Endothelial cell of umbilical vein (primary cell): ENCODE measurements around the gene TGM3. TPM values are rescaled to one million over a fixed set of nuclear protein-coding genes. Genes with fewer than 3 reads are reported as not detected.

Experiments used
- BruUV-seq: library from RNA; stranded (reverse); fragments of 400-500 nt; replicated peaks from 2 replicates; lab custom pipeline; 2021; lab: Mats Ljungman, UMichigan
- CTCF ChIA-PET: fragments of 300-600, 350-600 bp; sonication (Branson Sonifier 250); formaldehyde crosslinking; loops from one replicate; lab custom pipeline; 2021; ENCODE audit warnings: antibody characterized with exemption, inconsistent platforms; lab: Charles Lee
- POLR2A ChIA-PET: fragments of 300-600, 350-600 bp; sonication (Branson Sonifier 250); formaldehyde crosslinking; loops from one replicate; lab custom pipeline; 2021; ENCODE audit warnings: antibody characterized with exemption, inconsistent platforms; lab: Charles Lee
- DNase-seq: peaks from one replicate; pipeline ENCODE4 v3.0.0-alpha.2; 2011; ENCODE audit warnings: low read depth, low spot score
- FAIRE-seq: peaks from 2 replicates; lab custom pipeline; 2011; peaks lifted over from hg19 to GRCh38; lab: Jason Lieb, UNC
- H2AFZ ChIP-seq: 2 replicates; pipeline ENCODE4 v1.6.0; 2012; ENCODE audit warnings: low read depth, low read length, control low read depth, inconsistent platforms
- H3K27ac ChIP-seq: 2 replicates; pipeline ENCODE4 v1.5.1; 2011; ENCODE audit warnings: low read depth, mild to moderate bottlenecking, control low read depth, low read length, moderate library complexity; ENCODE audit not compliant: insufficient read depth
- H3K27me3 ChIP-seq, 2 experiments: 2 replicates each; pipeline versions ENCODE4 v1.6.0 to v1.6.1; 2011; ENCODE audit warnings: low read length in 2 of 2, mixed read lengths in 1 of 2; ENCODE audit not compliant: control insufficient read depth in 2 of 2, insufficient read depth in 2 of 2
- H3K36me3 ChIP-seq, 2 experiments: 2 replicates in 1 of 2; 3 replicates in 1 of 2; pipeline ENCODE4 v1.5.1; 2011; ENCODE audit warnings: low read length in 2 of 2, mild to moderate bottlenecking in 1 of 2, moderate library complexity in 1 of 2; ENCODE audit not compliant: control insufficient read depth in 2 of 2, insufficient read depth in 2 of 2; ENCODE audit errors: extremely low read depth in 1 of 2
- H3K4me1 ChIP-seq: 3 replicates; pipeline ENCODE4 v1.5.1; 2011; ENCODE audit warnings: mild to moderate bottlenecking, low read length; ENCODE audit not compliant: control insufficient read depth, insufficient read depth; ENCODE audit errors: extremely low read depth
- H3K4me2 ChIP-seq: 2 replicates; pipeline ENCODE4 v1.6.1; 2011; ENCODE audit warnings: low read length, control low read depth, mixed read lengths; ENCODE audit not compliant: insufficient read depth
- H3K4me3 ChIP-seq, 3 experiments: fragments of 200-600 bp in 1 of 3; sonication (generic), shearing (Covaris generic) in 1 of 3; replicated peaks in 1 of 3; 2 replicates each; pipeline ENCODE4 v1.5.1; 2011 to 2016; ENCODE audit warnings: control low read depth in 3 of 3, low read length in 3 of 3, mild to moderate bottlenecking in 2 of 3, inconsistent platforms in 1 of 3, low read depth in 1 of 3, moderate library complexity in 1 of 3; ENCODE audit not compliant: insufficient read depth in 1 of 3
- H3K79me2 ChIP-seq: 2 replicates; pipeline ENCODE4 v1.6.0; 2012; ENCODE audit warnings: low read length, inconsistent platforms; ENCODE audit not compliant: control insufficient read depth, insufficient read depth
- H3K9ac ChIP-seq: replicated peaks from 2 replicates; pipeline ENCODE3; 2011; ENCODE audit warnings: low read length, control low read depth; ENCODE audit not compliant: insufficient read depth; ENCODE audit errors: extremely low read depth
- H3K9me1 ChIP-seq: replicated peaks from 3 replicates; pipeline ENCODE4 v1.6.0; 2011; ENCODE audit warnings: mild to moderate bottlenecking, low read length; ENCODE audit not compliant: control insufficient read depth, insufficient read depth; ENCODE audit errors: extremely low read depth
- H3K9me3 ChIP-seq: replicated peaks from 2 replicates; pipeline ENCODE4 v1.5.1; 2012; ENCODE audit warnings: low read length, inconsistent platforms; ENCODE audit not compliant: control insufficient read depth, insufficient read depth
- H4K20me1 ChIP-seq: replicated peaks from 2 replicates; pipeline ENCODE3; 2011; ENCODE audit warnings: mild to moderate bottlenecking, low read length; ENCODE audit not compliant: control insufficient read depth, insufficient read depth; ENCODE audit errors: extremely low read depth
- EZH2 ChIP-seq: IDR thresholded peaks from 2 replicates; pipeline ENCODE4 v1.6.1; 2012; ENCODE audit warnings: borderline replicate concordance, low read depth, mild to moderate bottlenecking, moderate library complexity, low read length, inconsistent platforms; ENCODE audit not compliant: severe bottlenecking
- FOS ChIP-seq: IDR thresholded peaks from 2 replicates; pipeline ENCODE4 v1.6.1; 2011; ENCODE audit warnings: mild to moderate bottlenecking, low read length, moderate library complexity, borderline replicate concordance; ENCODE audit not compliant: insufficient read depth
- GATA2 ChIP-seq: IDR thresholded peaks from 2 replicates; pipeline ENCODE4 v1.7.0; 2011; ENCODE audit warnings: low read depth, mild to moderate bottlenecking, moderate library complexity, mixed read lengths, low read length; ENCODE audit not compliant: insufficient read length, insufficient read depth
- JUN ChIP-seq: IDR thresholded peaks from 2 replicates; pipeline ENCODE4 v1.6.1; 2011; ENCODE audit warnings: borderline replicate concordance, low read depth; ENCODE audit not compliant: insufficient read length, insufficient read depth
- MYC ChIP-seq: IDR thresholded peaks from one replicate; pipeline ENCODE4 v1.6.1; 2011; ENCODE audit warnings: mild to moderate bottlenecking, low read depth, low read length
- POLR2A ChIP-seq: IDR thresholded peaks from 2 replicates; pipeline ENCODE4 v1.6.1; 2012; ENCODE audit warnings: low read depth, mild to moderate bottlenecking, control low read depth, low read length
- POLR2AphosphoS5 ChIP-seq: IDR thresholded peaks from 2 replicates; pipeline ENCODE4 v1.6.1; 2012; ENCODE audit warnings: low read depth, mild to moderate bottlenecking, control low read depth, low read length, moderate library complexity; ENCODE audit not compliant: insufficient read depth
- dilution Hi-C: fragments of 300-500 bp; cut with MboI; formaldehyde crosslinking; loops from one replicate; pipeline ENCODE4 v1.15.0; 2019; ENCODE audit warnings: low sequenced_read_pairs; ENCODE audit not compliant: extremely low pct_ligation_motif_present
- intact Hi-C: fragments of 100-400 bp; cut with micrococcal nuclease; formaldehyde crosslinking; loops from one replicate; pipeline ENCODE4 v1.10.0; 2022
- polyA plus RNA-seq, 4 experiments: library from polyadenylated mRNA; depleted of rRNA in 3 of 4; stranded (reverse) in 3 of 4; unstranded in 1 of 4; fragments of >200 nt; gene quantifications; 2 replicates each; pipeline versions ENCODE4 v1.2.1 to v1.2.3, GENCODE V29; 2011 to 2012; ENCODE audit warnings: missing spikeins in 1 of 4
- total RNA-seq: library from RNA; stranded (reverse); gene quantifications from 2 replicates; pipeline ENCODE4 v1.2.3, GENCODE V29; 2021
- TF ChIP-seq, protein P1 (sequence below): IDR thresholded peaks from 2 replicates; pipeline ENCODE4 v1.6.1; 2011; ENCODE audit not compliant: insufficient read depth, insufficient read length
- TF ChIP-seq, protein P2 (sequence below), 2 donors: IDR thresholded peaks; 1 replicate in 1 of 2; 2 replicates in 1 of 2; pipeline ENCODE4 v1.5.1; 2011; ENCODE audit warnings: low read length in 2 of 2, mild to moderate bottlenecking in 2 of 2, moderate library complexity in 2 of 2, control low read depth in 1 of 2, inconsistent platforms in 1 of 2, low read depth in 1 of 2; ENCODE audit not compliant: insufficient read depth in 1 of 2; ENCODE audit errors: extremely low read depth in 1 of 2

The TGM3 gene
- total and polyA plus RNA-seq, 2 donors (not counting 3 experiments of a cell fraction or from before 2014, with no cell fraction given), result not detected

DNA sequence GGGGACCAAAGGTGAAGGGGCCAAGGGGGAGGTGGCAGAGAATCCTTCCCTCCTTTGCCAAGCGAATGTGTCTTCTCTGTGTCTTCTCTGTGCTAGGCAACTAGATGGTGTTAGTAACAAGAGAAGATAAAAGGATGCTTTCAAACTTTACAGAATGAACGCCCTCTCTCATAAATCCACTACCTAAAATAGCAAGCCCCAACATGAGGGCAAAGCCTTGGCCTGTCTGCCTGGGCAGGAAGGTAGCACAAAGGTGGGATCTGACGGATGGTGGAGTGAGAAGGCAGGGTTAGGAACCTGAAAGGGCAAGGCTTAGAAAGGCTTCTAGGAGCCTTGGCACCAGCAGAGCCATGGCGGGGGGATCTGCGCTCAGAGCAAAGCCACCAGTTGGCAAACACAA, 13.6 kb upstream of the TGM3 start:
- dilution Hi-C loops (no loop called here), intact Hi-C loops (no loop called here)
- H3K9me1 ChIP-seq, result no peaks in the 10 kb centered on the region
- H3K27ac ChIP-seq, result no peak overlapping the region
- H3K4me2 ChIP-seq, result no peak overlapping the region
- CTCF ChIA-PET, result no interaction called here
- no peak overlapping the region for H3K4me3 ChIP-seq
- no peak overlapping the region for H3K9ac ChIP-seq
- DNase-seq, result no peak
- BruUV-seq, result no TSS peak
- no peak for TF ChIP-seq EZH2
- TF ChIP-seq FOS, result no peak
- no peak for TF ChIP-seq POLR2A
- TF ChIP-seq POLR2AphosphoS5, result no peak
- no peak for TF ChIP-seq GATA2
- no peak for TF ChIP-seq JUN
- TF ChIP-seq, protein P1, sequence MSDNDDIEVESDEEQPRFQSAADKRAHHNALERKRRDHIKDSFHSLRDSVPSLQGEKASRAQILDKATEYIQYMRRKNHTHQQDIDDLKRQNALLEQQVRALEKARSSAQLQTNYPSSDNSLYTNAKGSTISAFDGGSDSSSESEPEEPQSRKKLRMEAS, result no peak
- no peak for TF ChIP-seq MYC
- TF ChIP-seq, protein P2, sequence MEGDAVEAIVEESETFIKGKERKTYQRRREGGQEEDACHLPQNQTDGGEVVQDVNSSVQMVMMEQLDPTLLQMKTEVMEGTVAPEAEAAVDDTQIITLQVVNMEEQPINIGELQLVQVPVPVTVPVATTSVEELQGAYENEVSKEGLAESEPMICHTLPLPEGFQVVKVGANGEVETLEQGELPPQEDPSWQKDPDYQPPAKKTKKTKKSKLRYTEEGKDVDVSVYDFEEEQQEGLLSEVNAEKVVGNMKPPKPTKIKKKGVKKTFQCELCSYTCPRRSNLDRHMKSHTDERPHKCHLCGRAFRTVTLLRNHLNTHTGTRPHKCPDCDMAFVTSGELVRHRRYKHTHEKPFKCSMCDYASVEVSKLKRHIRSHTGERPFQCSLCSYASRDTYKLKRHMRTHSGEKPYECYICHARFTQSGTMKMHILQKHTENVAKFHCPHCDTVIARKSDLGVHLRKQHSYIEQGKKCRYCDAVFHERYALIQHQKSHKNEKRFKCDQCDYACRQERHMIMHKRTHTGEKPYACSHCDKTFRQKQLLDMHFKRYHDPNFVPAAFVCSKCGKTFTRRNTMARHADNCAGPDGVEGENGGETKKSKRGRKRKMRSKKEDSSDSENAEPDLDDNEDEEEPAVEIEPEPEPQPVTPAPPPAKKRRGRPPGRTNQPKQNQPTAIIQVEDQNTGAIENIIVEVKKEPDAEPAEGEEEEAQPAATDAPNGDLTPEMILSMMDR (IDR thresholded peaks at IDR 0.05; ENCODE audit: extremely low read depth in 1 of 2, insufficient read depth in 1 of 2, low read depth in 1 of 2, low read length in 2 of 2), result no peak
- POLR2A ChIA-PET, result no interaction called here
- H3K27me3 ChIP-seq, result peaks cover 6 to 7% of the 10 kb centered on the region in 2 experiments
- H3K36me3 ChIP-seq, result no peaks in the 10 kb centered on the region
- FAIRE-seq, result no peak
- H3K79me2 ChIP-seq, result no peaks in the 10 kb centered on the region
- peaks cover 13% of the 10 kb centered on the region for H3K4me1 ChIP-seq
- H2AFZ ChIP-seq, result no peak overlapping the region
- H4K20me1 ChIP-seq, result no peaks in the 10 kb centered on the region
- no peaks in the 10 kb centered on the region for H3K9me3 ChIP-seq
